Neural progenitor cell (in vitro differentiated cells): Measurements from ENCODE around the gene PTPRR.

Experiments used
- CTCF ChIP-seq: fragments of 200-600 bp; sonication (generic); IDR thresholded peaks from 2 replicates; pipeline ENCODE4 v1.5.1; 2017; ENCODE audit warnings: antibody characterized with exemption, mild to moderate bottlenecking
- EZH2 ChIP-seq: fragments of 200-600 bp; sonication (generic); IDR thresholded peaks from 2 replicates; pipeline ENCODE4 v1.6.1; 2017; ENCODE audit warnings: antibody characterized with exemption, mild to moderate bottlenecking, moderate library complexity

DNA sequence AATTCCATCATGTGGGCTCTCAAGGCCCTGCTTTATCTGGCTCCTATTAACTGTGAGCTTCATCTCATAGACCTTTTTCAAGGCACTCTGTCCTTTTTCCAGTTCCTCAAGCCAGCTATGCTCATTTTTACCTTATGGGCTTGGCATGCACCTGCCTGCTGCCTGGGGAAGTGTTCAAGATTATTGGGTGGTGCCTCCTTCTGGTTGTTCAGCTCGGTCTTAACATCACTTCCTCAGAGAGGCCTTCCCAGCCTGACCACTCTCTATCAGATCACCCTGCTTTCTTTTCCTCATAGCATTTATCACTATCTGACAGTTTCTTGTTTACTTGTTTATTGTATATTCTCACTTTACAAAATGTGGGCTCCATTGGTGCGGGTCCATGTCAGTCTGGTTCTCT, 141.3 kb downstream of the PTPRR start:
- TF ChIP-seq CTCF (no peak), EZH2 (no peak)
